SK-N-SH treated with all-trans-retinoic acid at 6 μM for 48 hours (cell line): ENCODE measurements around the gene WASF3.

Experiments used
- ATAC-seq: fragments of 200-7000 bp; cut with Tn5 transposase; 3 replicates; pipeline ENCODE4 v1.9.1; 2020; ENCODE audit warnings: mild to moderate bottlenecking, moderate library complexity
- ARNTL ChIP-seq: fragments of 450-650 bp; formaldehyde crosslinking; IDR thresholded peaks from 2 replicates; pipeline ENCODE4 v1.5.0; 2020; ENCODE audit warnings: low read depth, mild to moderate bottlenecking, moderate library complexity, borderline replicate concordance
- BACH2 ChIP-seq: fragments of 250-450 bp; sonication (Bioruptor Pico); IDR thresholded peaks from 2 replicates; pipeline ENCODE4 v1.9.0; 2021; ENCODE audit warnings: mild to moderate bottlenecking, borderline replicate concordance
- CREB5 ChIP-seq: fragments of 250-450 bp; sonication (Bioruptor Pico); IDR thresholded peaks from 2 replicates; pipeline ENCODE4 v1.5.1; 2020; ENCODE audit warnings: low read depth, mild to moderate bottlenecking, moderate library complexity
- CSRNP3 ChIP-seq: fragments of 250-450 bp; sonication (Bioruptor Pico); IDR thresholded peaks from 2 replicates; pipeline ENCODE4 v1.5.1; 2021; ENCODE audit warnings: mild to moderate bottlenecking, moderate library complexity
- ESRRG ChIP-seq: fragments of 250-450 bp; sonication (Bioruptor Pico); IDR thresholded peaks from 2 replicates; pipeline ENCODE4 v1.6.1; 2021; ENCODE audit warnings: mild to moderate bottlenecking
- GLIS3 ChIP-seq: fragments of 250-450 bp; sonication (Bioruptor Pico); IDR thresholded peaks from 2 replicates; pipeline ENCODE4 v1.5.0; 2020; ENCODE audit warnings: mild to moderate bottlenecking, moderate library complexity
- ISL1 ChIP-seq: fragments of 250-450 bp; sonication (Bioruptor Pico); IDR thresholded peaks from 2 replicates; pipeline ENCODE4 v2.1.2; 2022; ENCODE audit warnings: mild to moderate bottlenecking, moderate library complexity
- OSR1 ChIP-seq: fragments of 250-450 bp; sonication (Bioruptor Pico); IDR thresholded peaks from 2 replicates; pipeline ENCODE4 v1.8.0; 2022; ENCODE audit warnings: moderate library complexity, mild to moderate bottlenecking, inconsistent platforms
- PATZ1 ChIP-seq: fragments of 250-450 bp; sonication (Bioruptor Pico); IDR thresholded peaks from 2 replicates; pipeline ENCODE4 v1.8.0; 2020; ENCODE audit warnings: mild to moderate bottlenecking, moderate library complexity, borderline replicate concordance
- POU6F1 ChIP-seq: fragments of 250-450 bp; sonication (Bioruptor Pico); IDR thresholded peaks from 2 replicates; pipeline ENCODE4 v1.8.0; 2021; ENCODE audit warnings: low read depth, mild to moderate bottlenecking, moderate library complexity, borderline replicate concordance
- SNAI2 ChIP-seq: fragments of 250-450 bp; sonication (Bioruptor Pico); IDR thresholded peaks from 2 replicates; pipeline ENCODE4 v1.5.0; 2020; ENCODE audit warnings: mild to moderate bottlenecking, moderate library complexity
- TCF4 ChIP-seq: fragments of 250-450 bp; sonication (Bioruptor Pico); IDR thresholded peaks from 2 replicates; pipeline ENCODE4 v1.8.0; 2021; ENCODE audit warnings: mild to moderate bottlenecking, moderate library complexity, borderline replicate concordance
- TOX ChIP-seq: fragments of 250-450 bp; sonication (Bioruptor Pico); IDR thresholded peaks from 2 replicates; pipeline ENCODE4 v1.8.0; 2021; ENCODE audit warnings: mild to moderate bottlenecking, moderate library complexity, borderline replicate concordance
- TSHZ2 ChIP-seq: fragments of 250-450 bp; sonication (Bioruptor Pico); IDR thresholded peaks from 2 replicates; pipeline ENCODE4 v1.5.0; 2020; ENCODE audit warnings: mild to moderate bottlenecking, moderate library complexity
- ZC3H10 ChIP-seq: fragments of 250-450 bp; sonication (Bioruptor Pico); IDR thresholded peaks from 2 replicates; pipeline ENCODE4 v1.5.1; 2021; ENCODE audit warnings: mild to moderate bottlenecking, moderate library complexity
- ZNF565 ChIP-seq: fragments of 450-650 bp; formaldehyde crosslinking; conservative IDR thresholded peaks from 2 replicates; pipeline ENCODE4 v1.5.0; 2020; ENCODE audit warnings: low read depth, mild to moderate bottlenecking, moderate library complexity
- ZNF70 ChIP-seq: fragments of 450-650 bp; formaldehyde crosslinking; IDR thresholded peaks from 2 replicates; pipeline ENCODE4 v1.5.0; 2020; ENCODE audit warnings: mild to moderate bottlenecking, moderate library complexity
- ZNF8 ChIP-seq: fragments of 450-650 bp; formaldehyde crosslinking; IDR thresholded peaks from 2 replicates; pipeline ENCODE4 v1.5.0; 2020; ENCODE audit warnings: mild to moderate bottlenecking, moderate library complexity

The WASF3 gene

GRCh38 chr13:26561067-26561466, 3.6 kb downstream of the WASF3 start:
- no peak for ATAC-seq
- TF ChIP-seq PATZ1 (CRISPR knock-in tag): no peak
- no peak for TF ChIP-seq ZNF565 (CRISPR knock-in tag)
- TF ChIP-seq ARNTL (CRISPR knock-in tag): no peak
- TF ChIP-seq SNAI2: no peak

- TF ChIP-seq ZC3H10 (no peak), ESRRG (CRISPR knock-in tag) (no peak), ARNTL (CRISPR knock-in tag) (no peak), TOX (CRISPR knock-in tag) (no peak), OSR1 (CRISPR knock-in tag) (no peak), TCF4 (CRISPR knock-in tag) (no peak), ZNF8 (no peak), POU6F1 (no peak), CREB5 (no peak), TSHZ2 (CRISPR knock-in tag) (no peak), GLIS3 (no peak), BACH2 (no peak), CSRNP3 (CRISPR knock-in tag) (no peak), ISL1 (no peak)
- no peak; the same call in 2 of the 3 replicates for ATAC-seq
Observed at GRCh38 chr13:26561651-26562511, 4.4 kb downstream of the WASF3 start.

- peak; percentile 60 for TF ChIP-seq TCF4 (CRISPR knock-in tag)
- no peak for TF ChIP-seq ZNF70 (CRISPR knock-in tag)
- no peak for TF ChIP-seq POU6F1
- ATAC-seq: peak; percentile 13; the same call in 1 of the 3 replicates
Observed at GRCh38 chr13:26562512-26562890, 5.0 kb downstream of the WASF3 start.
